Measurements from ENCODE around the gene CCNK.

GRCh38 chr14:99436247-99437180 is 44.7 kb upstream of the CCNK start:
- peak; percentile 24; the same call in 1 of the 2 replicates for TF ChIP-seq POLR2AphosphoS5 (IDR thresholded peaks at IDR 0.05; ENCODE audit: borderline replicate concordance, low read depth, low read length)
- TF ChIP-seq EZH2 (IDR thresholded peaks at IDR 0.05): no peak
